NCI-H2171 (cell line): Measurements from ENCODE around the gene USP22.

Experiments
- DNase-seq: peaks from one replicate; lab custom pipeline; 2025; lab: John Stamatoyannopoulos, UW

Gene USP22

DNA sequence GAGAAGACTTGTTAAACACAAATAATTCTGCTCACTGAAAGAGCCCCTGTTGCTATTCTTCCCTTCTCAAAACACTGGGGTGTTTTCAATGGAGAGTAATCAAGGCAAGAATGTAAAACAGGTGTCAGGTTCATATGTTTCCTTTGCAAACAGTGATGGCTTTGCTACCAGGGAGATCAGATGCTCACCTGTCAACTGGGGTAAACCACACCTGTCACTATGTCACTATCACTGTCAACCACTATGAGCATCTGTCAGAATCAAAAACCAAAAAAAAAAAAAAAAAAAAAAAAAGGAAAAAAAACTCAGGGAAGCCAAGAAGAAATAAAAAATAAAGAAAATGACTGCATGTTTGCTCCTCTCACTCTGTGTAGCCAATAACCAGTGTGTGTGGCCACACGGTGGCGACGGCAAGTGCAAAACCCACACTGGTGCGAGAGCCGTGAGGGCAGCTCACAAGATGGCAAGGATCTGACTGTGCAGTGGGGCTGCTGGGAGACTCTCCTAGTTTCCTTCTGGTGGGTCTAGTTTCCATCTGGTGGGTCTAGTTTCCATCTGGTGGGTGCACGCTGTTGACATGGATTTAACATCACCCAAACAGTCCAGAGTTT lies 22.7 kb downstream of the USP22 start:
- peak; percentile 62 for DNase-seq

DNA sequence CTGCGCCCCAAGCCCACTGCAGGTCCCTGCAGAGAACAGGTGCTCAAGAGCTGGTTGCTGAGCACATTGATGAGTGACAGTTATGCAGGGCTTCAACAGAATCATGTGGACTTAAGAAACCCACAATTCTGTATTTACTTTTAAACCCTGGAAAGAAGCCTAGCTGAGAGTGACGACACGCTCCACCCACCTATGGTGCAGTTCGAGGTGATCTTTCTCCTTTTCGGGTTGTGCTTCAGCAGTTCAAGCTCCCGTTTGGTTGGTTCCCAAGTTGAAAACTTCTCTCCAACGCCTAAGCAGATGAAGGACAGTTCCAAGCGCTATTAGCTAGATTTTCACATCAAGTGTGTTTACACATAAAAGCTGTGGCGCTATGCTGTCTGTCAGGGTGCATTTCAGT lies 23.9 kb downstream of the USP22 start:
- DNase-seq = no peak

DNA sequence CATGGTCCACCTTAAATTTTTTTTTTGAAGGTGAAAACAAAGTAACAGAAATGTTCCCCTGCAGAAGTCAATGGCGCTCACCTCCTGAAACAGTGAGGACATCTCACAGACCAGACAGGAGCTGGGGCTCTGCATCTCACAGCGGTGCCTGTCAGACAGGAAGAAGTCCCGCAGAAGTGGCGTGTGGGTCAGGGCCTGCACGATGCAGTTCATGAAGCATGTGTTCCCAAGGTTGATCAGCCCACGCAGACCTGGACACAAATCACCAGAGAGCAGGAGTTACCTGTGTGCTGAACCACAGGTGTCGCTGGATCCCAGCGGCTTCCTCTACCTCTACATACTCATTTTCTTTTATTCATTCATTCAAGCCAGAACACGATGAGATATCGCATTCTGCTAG lies 24.9 kb downstream of the USP22 start:
- no peak for DNase-seq

DNA sequence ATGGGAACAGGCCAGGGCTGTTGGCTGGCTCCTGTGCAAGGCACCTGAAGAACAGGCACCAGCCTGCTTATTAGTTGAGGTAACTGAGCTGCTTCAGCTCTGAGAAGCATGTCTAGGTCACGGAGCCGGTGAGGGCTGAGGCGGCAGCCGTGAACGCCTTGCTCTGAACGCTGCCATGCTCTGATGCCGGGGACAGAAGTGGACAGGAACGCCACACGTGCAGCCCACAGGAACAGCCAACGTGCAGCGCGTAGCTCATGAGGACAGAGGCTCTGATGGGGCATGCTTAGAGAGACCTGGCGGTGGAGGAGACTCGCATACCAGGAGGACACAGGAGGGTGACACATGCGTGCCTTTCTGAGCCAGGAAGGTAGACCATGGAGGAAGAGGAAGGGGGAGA lies 25.6 kb downstream of the USP22 start:
- no peak for DNase-seq

DNA sequence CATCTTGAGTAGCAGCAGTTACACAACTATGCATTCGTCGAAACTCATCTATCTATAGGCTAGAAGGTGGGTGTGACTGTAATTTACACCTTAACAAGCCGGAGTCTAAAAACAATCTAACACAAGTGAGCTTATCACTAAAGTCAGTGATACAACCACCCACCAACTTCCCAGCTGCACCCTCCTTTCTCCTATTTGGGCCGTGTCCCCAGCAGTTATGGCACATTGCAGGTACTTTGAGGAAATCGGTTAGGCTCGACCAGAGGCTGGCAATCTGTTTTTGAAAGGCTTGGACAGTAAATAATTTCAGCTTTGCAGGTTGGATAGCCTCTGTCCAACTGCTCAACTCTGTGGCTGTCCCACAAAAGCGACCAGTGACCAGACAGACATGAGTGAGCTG lies 26.0 kb downstream of the USP22 start:
- no peak for DNase-seq

DNA sequence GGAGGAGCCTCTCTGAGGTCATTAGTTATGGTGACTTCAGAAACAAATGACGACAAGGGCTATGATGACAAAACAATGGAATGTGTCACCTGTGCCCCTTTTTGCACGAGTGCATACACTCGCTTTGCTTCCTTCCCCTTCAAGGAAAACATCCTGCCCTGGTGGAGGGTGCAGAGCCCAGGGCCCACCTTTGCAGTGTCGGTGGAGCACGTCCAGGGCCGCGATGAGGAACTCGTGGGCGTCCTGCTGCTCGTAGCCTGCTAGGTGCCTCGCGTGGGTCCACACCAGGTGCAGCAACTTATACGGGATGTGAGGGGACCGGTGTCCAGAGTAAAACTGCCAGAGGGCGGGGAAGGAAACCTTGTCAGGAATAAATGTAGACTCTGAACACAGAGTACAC lies 27.2 kb downstream of the USP22 start:
- DNase-seq = no peak

DNA sequence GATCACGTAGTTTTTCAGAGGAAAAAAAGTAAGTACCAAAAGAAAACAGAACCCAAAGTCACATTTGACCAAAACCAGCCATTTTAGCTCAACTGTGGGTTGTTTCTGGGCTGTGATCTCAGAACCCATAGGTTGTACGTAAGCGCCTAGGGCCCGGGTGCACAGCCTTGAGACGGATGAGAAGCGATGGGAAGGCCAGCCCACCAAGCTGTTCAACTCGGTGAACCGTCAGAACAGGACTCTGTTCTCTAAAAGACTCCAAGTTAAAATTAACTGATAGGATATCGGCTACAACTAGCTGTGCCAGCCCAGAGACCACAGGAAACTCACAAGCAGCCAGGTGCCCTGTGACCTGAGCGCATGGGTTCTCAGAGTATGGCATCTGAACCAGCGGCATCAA lies 28.3 kb downstream of the USP22 start:
- DNase-seq = no peak

DNA sequence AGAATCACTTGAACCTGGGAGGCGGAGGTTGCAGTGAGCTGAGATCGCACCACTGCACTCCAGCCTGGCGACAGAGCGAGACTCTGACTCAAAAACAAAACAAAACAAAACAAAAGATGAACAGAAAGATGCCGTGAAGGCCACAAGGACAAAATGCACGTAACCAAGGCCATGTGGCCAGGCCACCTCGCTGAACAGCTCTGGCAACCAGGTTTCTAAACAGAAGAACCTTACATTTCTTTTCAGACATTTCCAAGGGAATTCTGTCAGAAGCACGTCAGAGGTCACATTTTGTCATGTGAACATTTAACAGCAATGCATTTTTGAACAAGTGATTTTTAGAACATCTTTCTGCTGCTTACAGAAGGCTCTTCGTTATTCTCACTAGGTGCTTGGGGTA lies 28.8 kb downstream of the USP22 start:
- DNase-seq = no peak

DNA sequence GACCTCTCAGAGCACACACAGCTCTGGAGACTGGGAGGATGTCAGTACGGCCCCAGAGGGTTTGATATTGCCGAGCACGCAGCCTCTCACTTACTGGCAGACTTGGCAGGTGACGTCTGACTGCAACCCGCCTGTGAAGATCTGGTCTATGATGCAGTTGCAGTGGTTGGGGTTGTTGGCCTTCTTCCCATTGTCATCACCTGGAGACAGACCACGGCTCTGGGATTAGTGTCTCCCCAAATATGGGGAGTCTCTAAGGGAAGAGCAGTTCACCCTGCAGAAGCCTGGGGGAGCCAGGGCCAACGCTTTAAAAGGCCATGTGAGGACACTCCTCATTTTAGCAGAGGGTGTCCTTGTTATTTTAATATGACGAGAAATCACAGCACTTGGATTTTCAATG lies 30.1 kb downstream of the USP22 start:
- no peak for DNase-seq

DNA sequence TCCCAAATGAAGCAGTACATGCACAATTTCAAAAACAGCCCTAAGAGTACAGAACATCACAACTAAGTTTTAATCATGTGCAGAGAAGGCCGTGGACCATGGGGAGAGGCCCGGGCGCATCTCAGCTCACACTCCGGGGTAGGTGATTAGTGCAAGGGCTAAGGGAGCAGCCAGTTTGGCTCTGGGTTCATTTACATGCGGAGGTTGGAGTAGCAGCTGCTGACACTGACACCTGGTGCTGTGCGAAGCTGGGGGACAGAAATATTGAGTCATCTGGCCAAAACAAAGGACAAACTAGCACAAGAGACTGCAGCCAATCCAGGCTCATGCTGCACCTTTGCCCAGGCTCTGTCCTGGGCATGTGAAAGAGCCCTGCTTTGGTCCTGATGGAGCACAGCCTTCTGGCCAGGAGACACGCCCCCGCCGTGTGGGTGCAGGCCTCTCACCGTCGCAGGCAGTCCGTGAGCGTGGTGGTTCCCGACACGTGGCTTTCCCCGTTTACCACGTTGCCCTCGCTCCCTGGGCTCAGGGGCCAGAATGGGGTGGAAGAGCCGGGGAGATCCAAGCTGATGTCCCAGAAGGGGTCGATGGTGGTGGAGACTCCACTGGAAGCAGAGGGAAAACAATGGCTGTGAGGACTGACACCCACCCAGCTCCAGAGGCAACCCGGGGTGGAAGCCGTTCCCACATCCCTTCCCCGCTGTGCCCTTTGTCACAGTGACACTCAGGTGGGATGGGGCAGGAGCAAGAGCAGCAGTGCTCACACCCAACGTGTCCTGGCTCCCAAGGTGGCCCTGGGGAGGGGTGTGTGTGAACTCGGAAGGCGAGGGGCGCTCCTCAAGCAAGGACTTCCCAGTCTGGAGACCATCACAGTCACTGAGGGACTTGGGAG lies 31.9 kb downstream of the USP22 start:
- no peak for DNase-seq

DNA sequence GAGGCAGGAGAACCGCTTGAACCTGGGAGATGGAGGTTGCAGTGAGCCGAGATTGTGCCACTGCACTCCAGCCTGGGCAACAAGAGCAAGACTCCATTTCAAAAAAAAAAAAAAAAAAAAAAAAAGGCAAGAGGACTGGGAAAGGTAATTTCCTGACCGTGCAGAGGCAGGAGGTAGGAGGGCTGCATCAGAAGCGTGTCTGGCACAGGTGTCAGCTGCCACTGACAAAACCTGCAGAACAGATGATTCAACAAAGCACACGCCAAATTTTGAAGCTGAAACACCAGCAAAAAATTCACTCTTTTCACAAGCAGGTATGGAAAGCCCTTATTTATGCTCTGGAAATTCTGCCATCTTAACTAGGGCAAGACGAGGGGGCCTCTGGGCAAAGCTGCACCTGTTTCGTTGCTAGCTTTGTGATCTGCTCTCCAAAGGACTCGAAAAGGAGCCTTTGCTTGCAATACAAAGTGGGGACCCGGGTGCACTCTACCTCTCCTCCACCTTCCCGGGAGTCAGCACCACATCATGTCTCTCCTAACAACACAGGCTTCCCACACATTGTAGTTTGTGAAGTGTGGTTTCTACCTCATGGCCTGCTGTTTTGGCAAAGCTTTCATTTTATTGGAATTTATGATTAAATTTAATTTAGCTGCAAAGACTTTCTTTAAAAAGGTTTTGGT lies 33.7 kb downstream of the USP22 start:
- DNase-seq = no peak

DNA sequence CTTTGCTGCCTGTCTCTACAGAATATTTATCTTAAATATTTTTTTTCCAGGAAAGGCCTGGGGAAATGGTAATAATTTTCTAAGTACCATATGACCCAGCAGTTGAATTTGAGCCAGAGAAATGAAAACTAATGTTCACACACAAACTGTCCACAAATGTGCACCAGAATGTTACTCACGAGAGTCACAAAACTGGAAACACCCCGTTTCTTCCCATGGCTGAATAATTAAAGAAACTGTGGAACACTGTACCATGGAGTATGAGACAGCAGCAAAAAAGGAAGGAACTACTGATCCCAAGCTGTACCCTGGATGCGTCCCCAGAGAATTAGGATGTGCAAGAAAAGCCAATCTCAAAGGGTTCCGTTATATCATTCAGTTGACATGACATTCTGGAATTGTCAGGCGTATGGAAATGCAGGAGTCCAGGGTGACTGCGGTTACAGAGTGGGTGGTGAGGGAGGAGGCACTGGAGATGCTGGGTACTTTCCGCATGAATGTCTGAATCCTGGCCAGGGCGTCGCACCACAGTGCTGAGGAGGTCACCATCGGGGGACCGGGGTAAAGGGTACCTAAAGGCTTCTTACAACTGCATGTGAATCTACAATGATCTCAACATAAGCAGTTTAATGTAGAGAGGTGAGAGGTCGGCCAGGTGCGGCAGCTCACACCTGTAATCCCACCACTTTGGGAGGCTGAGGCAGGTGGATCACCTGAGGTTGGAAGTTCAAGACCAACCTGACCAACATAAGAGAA lies 34.5 kb downstream of the USP22 start:
- DNase-seq = no peak

DNA sequence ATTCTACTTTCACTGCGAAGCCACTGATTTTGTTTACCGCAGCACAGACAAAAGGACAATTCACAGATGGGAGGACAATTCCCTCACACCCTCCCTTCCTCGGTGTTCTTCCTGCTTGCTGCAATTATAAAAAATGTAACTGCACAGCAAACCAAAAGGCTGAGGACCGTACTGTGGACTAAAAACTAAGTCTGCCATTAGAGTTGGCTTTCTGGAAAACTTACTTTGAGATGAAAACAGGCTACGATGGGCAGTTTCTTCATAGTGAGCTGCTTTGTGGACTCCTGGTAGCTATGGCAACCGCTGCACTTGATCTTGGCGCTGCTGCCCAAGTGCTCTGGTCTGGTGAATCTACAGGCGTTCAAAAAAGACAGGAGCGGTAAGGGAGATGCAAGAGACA lies 35.2 kb downstream of the USP22 start:
- DNase-seq = no peak

DNA sequence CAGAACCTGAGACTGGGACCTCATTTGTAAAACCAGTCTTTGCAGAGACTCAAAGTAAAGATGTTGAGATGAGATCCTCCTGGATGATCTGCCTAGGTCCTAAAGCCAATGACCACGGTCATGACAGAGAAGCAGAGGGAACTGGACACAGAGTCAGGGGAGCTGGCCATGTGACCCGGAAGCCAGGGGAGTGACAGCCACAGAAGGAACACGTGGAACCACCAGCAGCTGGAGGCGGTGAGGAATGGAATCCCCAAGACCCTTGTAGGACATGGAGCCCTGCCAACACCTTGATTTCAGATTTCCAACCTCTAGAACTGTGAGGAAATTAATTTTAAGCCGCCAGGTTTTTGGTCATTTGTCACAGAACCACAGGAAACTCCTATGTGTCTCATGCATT lies 37.0 kb downstream of the USP22 start:
- DNase-seq = no peak

DNA sequence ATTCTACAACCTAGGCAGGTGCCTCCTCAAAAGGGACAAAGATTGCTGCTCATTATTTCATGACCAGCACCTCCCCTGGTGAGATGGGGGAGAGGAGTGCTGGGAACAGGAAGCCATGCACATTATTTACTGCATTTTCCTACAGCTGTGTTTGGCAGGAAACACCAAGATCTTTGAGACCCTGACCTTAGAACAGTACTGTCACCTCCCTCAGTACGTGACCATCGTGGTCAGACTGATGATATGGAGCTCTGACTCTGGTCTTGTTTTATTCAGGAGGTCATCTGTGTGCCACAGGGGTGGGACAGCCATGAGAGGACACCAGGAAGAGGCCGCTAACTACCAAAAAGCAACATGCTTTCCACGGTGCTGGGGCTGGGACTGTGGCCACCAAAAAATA lies 37.4 kb downstream of the USP22 start:
- no peak for DNase-seq

DNA sequence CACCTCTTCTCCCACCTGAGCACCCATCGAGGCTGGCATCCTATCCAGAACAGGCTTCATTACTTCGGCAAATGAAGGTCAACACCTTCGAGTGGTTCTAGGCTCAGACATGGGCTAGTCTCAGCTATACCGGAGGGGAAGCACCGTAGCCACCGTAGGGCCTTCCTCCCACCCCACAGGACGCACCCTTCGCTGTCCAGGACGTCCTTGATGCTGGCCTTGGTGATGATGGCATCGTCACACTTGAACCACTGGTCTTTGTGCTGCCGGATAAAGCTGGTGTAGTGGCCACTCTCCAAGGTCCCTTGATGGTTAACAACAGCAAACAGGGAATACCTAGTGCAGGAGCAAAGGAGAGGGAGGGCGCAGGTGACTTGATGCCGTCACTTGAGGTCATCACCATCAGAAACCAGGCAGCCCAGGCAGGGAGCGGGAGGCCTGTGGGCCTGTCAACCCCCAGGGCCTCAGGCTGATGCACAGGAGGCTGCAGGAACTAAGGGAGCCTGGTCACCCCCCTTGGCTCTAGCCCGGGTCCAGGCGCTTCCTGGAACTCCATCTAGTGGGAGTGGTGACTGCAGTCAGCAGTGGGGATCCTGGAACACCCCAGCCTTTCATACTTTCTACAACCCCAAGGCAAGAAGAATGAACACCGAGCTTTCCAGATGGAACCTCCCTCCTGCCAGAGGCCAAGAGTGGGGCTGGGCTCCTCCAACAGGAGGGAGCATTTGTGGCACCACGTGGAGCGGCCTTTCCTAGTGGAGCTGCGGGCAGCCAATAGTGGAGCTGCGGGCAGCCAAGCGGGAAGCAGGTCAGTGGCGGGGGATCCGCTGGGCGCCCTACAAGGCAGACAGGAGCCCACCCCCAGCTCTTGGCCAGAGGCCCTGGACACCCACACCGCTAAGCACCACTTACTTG lies 38.5 kb downstream of the USP22 start:
- DNase-seq = no peak

DNA sequence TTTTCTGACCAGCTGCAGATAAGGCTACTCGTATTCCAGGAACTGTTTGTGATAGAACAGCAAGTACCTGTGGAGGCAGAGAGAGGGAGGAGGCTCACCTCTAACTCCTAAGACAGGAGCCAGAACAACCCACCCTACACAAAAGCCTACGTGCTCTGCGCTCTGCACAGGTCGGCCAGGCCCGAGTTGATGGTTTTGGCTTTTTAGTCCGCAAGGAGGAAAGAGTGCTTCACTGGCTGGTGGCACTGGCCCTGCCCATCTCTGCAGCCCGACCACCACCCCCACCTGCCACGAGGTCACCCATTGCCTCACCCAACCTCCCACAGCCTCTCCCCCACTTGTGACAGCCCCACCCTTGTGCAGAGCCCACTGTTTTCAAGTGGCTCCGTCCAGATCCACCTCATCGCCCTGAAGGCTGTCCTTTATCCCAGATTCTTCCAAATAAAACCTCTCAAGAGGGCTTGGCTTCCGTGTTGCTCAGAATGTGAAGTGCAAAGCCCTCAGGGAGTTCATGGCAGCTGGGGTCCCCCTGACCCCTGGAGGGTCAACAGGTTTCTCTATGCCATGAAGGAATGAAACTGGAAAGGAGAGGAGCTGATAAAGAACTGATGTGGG lies 39.7 kb downstream of the USP22 start:
- DNase-seq = no peak

DNA sequence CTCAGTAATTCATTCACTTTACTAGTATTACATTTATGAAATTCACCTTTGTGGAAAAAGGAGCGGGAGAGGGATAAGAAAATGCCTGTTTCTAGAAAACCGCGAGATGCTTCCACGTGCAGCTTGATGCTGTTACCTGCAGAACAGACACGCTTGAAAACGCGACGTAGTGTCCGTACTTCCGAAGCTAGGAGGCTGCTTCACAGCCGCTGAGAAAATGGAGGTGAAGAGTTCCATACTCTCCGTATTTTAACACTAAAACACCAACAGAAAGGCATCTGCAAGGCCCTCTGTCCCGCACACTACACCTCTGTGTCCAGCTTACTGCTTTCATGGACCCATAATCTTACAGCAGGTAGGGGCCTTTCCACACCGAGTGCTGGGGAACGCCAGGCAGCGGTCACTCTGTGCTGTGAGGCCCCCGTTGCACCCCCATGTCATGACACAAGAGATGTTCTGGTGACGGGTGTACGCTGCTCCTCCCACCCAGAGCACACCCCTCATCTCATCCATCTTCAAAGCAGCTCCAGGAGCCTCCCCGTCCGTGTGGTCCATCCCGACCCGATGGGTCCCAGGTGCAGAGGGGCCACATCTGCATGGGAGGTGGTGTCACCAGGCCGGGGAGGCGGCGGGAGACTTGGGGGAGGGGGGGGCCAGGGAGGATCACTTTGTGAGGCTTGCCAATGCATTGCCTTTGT lies 40.4 kb downstream of the USP22 start:
- DNase-seq = no peak

DNA sequence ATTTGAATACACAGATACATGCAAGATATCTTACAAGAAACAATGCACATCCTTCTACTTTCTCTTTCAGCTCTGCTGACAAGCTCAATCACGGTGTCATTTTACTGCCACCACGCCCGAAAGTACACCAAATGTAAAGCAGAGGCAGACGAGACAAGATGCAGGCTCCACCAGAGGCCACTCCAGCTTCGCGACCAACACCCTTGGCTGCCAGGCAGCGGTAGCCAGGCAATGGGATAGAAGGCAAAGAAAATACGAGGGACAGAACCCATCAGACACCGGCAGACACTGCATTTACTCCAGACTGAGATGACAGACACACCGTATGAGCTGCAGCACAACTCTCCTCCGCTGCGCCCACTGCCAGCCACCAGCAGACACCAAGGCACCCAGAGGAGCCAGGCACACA lies 41.0 kb downstream of the USP22 start:
- no peak for DNase-seq

DNA sequence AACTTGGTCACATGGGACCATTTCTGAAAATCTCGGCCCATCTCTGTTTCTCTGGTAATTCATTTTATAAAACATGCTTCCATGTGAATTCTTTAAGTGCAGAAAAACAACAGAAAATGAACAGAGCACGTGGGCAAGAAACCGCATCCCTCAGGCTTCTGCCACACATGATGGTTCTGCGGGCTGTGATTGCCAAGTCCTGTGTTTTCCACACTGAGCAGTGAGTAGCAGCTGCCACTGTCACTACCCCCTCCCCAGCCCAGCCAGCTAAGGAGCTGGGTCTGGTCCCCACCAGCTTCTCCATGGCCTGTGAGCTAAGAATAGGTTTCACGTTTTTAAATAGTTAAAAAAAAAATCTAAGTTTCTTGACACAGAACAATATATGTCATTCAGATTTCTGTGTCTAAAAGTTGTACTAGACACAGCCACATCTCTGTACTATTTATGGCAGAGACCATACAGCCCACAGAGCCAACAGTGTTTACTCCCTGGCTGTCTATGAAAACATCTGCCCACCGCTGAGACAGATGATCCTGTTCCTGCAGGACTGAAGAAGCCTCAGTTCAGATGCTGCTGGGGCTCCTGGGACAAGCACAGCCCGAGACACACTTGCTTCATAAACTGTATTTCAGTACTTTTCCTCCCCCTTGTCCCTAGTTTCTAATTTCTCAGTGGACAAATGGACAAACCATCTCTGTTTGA lies 41.5 kb downstream of the USP22 start:
- DNase-seq = no peak
